Endothelial cell of umbilical vein (primary cell): ENCODE results near the gene C19orf33.

Source experiments
- EZH2 ChIP-seq: IDR thresholded peaks from 2 replicates; pipeline ENCODE4 v1.6.1; 2012; ENCODE audit warnings: borderline replicate concordance, low read depth, mild to moderate bottlenecking, moderate library complexity, low read length, inconsistent platforms; ENCODE audit not compliant: severe bottlenecking
- FOS ChIP-seq: IDR thresholded peaks from 2 replicates; pipeline ENCODE4 v1.6.1; 2011; ENCODE audit warnings: mild to moderate bottlenecking, low read length, moderate library complexity, borderline replicate concordance; ENCODE audit not compliant: insufficient read depth
- MYC ChIP-seq: IDR thresholded peaks from one replicate; pipeline ENCODE4 v1.6.1; 2011; ENCODE audit warnings: mild to moderate bottlenecking, low read depth, low read length
- POLR2A ChIP-seq: IDR thresholded peaks from 2 replicates; pipeline ENCODE4 v1.6.1; 2012; ENCODE audit warnings: low read depth, mild to moderate bottlenecking, control low read depth, low read length
- POLR2AphosphoS5 ChIP-seq: IDR thresholded peaks from 2 replicates; pipeline ENCODE4 v1.6.1; 2012; ENCODE audit warnings: low read depth, mild to moderate bottlenecking, control low read depth, low read length, moderate library complexity; ENCODE audit not compliant: insufficient read depth
- TF ChIP-seq, protein P1 (sequence below), 2 donors: IDR thresholded peaks; 1 replicate in 1 of 2; 2 replicates in 1 of 2; pipeline ENCODE4 v1.5.1; 2011; ENCODE audit warnings: low read length in 2 of 2, mild to moderate bottlenecking in 2 of 2, moderate library complexity in 2 of 2, control low read depth in 1 of 2, inconsistent platforms in 1 of 2, low read depth in 1 of 2; ENCODE audit not compliant: insufficient read depth in 1 of 2; ENCODE audit errors: extremely low read depth in 1 of 2

DNA sequence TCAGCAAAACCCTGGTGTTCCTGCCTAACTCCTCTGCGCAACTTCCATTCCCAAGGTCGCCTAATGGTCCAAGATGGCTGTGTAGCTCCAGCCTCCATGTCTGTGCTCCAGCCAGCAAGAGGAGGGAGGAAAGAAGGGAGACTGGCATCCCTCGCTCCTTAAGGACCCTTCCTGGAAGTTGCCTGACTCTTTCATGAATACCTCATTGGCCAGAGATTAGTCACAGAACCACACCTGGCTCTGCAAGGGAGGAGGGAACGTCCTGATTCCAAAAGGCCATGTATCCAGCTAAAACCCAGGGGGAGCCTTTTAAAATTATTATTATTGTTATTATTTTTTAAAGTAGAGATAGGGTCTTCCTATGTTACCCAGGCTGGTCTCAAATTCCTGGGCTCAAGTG is 20.4 kb downstream of the C19orf33 start:
- TF ChIP-seq POLR2AphosphoS5 (no peak), EZH2 (no peak), MYC (no peak), FOS (no peak), POLR2A (no peak)
- TF ChIP-seq, protein P1, sequence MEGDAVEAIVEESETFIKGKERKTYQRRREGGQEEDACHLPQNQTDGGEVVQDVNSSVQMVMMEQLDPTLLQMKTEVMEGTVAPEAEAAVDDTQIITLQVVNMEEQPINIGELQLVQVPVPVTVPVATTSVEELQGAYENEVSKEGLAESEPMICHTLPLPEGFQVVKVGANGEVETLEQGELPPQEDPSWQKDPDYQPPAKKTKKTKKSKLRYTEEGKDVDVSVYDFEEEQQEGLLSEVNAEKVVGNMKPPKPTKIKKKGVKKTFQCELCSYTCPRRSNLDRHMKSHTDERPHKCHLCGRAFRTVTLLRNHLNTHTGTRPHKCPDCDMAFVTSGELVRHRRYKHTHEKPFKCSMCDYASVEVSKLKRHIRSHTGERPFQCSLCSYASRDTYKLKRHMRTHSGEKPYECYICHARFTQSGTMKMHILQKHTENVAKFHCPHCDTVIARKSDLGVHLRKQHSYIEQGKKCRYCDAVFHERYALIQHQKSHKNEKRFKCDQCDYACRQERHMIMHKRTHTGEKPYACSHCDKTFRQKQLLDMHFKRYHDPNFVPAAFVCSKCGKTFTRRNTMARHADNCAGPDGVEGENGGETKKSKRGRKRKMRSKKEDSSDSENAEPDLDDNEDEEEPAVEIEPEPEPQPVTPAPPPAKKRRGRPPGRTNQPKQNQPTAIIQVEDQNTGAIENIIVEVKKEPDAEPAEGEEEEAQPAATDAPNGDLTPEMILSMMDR (IDR thresholded peaks at IDR 0.05; ENCODE audit: extremely low read depth in 1 of 2, insufficient read depth in 1 of 2, low read depth in 1 of 2, low read length in 2 of 2), result no peak
